GM19468 (cell line): ENCODE data around the gene FGF14.

Experiments
- ATAC-seq: cut with Tn5 transposase; IDR thresholded peaks from one replicate; pipeline ENCODE4 v1.9.1; 2021; ENCODE audit warnings: mild to moderate bottlenecking, moderate library complexity, moderate number of reproducible peaks; ENCODE audit not compliant: unreplicated experiment; ENCODE audit errors: extremely low read depth

FGF14 gene

GRCh38 chr13:101959016-101959415 lies 442.8 kb downstream of the FGF14 start:
- ATAC-seq, result no peak

- ATAC-seq, result no peak
These were observed 446.1 kb downstream of the FGF14 start for GRCh38 chr13:101955764-101956163.

GRCh38 chr13:101951114-101951513 lies 450.7 kb downstream of the FGF14 start:
- ATAC-seq, result no peak

- ATAC-seq, result no peak
These were observed 452.2 kb downstream of the FGF14 start for GRCh38 chr13:101949681-101950080.

- no peak for ATAC-seq
These were observed 455.4 kb downstream of the FGF14 start for GRCh38 chr13:101946401-101946800.

DNA sequence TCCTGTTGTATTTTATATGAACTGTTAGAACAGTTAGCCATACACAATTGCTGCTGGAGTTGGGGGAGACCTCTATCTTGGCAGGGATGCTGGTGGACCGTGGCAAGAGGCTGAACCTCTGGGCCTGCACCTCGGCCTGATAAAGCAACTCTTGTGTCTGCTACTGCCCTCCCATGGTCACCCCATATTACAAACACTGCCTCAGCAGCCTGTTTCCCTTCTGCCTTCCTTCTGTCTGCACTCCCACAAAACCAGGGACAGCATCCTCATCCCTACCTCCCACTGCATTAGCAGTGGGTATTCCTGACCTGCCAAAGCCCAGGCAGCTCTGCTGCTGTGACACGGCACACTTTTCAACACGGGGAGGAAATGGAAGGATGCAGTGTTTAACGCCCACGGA lies 456.4 kb downstream of the FGF14 start:
- ATAC-seq, result no peak

DNA sequence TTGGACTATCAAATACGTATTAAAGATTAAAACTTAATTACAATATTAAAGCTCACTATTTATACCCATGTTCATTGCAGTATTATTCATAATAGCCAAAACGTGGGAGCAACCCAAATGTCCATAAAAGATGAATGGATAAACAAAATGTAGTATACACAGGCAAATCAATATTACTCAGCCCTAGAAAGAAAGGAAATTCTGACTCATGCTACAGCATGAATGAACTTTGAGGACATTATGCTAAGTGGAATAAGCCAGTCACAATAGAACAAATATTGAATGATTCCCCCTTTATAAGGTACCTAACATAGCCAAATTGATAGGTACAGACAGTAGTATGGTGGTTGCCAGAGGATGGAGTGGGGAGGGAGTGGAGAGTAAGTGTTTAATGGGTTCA lies 457.3 kb downstream of the FGF14 start:
- no peak for ATAC-seq

DNA sequence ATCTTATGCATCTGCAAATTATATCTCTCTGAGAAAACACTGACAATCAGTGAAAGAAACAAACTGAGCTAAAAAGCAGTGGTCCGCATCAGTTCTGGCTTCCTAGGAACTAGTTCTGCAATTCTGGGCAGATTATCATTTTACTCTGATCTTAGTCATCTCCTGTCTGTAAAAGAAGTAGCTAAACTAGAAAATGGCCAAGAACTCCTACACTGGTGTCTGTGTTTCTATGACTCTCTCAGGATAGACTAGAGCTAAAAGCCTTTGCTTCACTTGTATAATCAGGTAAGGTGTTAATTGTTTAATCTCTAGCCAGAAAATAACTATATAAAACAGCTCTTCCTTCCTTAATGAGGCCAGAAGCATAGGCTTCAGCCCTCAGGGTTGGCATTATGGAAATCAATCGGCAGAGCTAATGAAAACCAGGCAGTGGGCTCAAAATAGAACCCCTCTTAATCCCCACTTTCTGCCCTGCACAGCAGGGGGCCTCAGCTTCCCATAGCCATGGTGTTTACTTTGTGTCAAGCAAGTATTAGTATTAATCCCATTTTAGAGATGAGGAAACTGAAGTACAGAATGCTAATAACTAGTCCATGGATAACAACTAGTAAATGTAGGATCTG lies 459.2 kb downstream of the FGF14 start:
- ATAC-seq, result no peak

- no peak for ATAC-seq
These were observed 459.8 kb downstream of the FGF14 start for GRCh38 chr13:101942038-101942437.

- no peak for ATAC-seq
These were observed 460.6 kb downstream of the FGF14 start for GRCh38 chr13:101941095-101941783.

DNA sequence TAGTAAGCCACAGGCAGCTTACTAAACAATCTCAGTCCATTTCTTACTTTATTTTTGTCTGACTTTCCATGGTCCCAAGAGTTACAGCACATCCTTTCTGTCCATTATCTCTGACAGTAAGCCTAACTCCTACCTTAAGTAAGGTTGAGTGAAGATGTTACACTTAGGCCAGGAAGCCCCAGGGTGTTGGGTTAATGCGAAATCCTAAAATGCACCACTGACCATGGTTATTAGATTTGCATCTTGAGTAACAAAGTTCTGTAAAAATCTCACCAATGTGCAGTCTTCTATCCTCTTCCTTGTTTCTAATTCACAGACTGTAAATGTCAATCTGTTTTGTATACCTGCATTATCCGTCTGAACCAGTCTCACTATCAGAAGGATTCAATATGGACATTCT lies 462.5 kb downstream of the FGF14 start:
- no peak for ATAC-seq

DNA sequence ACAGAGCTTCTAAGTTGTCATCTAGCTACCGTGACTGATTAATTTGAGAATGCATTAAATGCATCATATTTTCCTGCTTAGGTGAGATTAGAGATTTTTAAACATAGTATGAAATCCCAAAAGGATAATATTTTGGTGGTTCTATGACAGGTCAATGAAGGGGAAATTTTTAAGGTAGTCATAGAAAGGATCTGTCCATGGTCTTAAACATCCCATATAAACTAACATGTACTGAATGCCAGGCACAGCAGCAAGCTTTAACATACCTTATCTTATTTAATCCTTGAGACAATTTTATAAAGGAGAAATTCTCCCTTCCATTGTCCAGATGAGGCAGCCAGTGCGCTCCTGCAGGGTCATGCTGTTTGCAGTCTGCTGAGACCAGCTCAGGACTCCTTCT lies 466.0 kb downstream of the FGF14 start:
- ATAC-seq, result no peak

DNA sequence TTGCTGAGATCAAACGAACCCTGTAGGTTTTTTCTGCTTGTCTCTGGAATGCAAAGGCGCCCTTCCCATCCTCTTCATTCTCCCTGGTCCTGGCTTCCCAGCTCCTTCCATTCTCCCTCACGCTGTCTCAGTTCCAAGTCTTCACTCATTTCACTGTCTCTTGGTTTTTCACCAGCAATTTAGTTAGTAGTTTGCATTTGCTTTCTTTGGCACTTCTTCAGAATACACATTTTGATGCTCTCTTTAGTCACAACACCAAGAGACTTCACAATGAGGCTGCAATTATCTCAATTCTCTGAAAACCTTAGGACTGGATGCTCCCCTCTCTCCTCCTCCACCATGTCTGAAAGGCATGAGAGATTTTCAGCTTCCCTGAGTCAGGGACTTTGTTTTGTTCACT lies 470.7 kb downstream of the FGF14 start:
- no peak for ATAC-seq

- no peak for ATAC-seq
These were observed 471.5 kb downstream of the FGF14 start for GRCh38 chr13:101930331-101930730.

DNA sequence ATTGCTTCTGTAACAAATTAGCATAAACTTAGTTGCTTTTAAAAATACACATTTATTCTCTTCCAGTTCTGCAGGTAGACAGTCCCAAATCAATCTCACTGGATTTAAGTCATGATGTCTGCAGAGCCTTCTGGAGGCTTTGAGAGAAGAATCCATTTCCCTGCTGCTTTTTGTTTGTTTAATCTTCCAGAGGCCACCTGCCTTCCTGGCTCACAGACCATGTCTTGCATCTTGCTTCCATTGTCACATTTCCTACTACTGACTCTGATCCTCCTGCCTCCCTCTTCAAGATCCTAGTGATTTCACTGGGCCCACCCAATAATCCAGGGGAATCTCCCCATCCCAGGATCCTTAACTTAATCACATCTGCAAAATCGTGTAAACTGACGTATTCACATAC lies 476.1 kb downstream of the FGF14 start:
- no peak for ATAC-seq

GRCh38 chr13:101919541-101920181 lies 482.2 kb downstream of the FGF14 start:
- no peak for ATAC-seq

GRCh38 chr13:101917833-101918661 lies 483.8 kb downstream of the FGF14 start:
- ATAC-seq, result no peak

- no peak for ATAC-seq
These were observed 484.4 kb downstream of the FGF14 start for GRCh38 chr13:101917475-101917810.

GRCh38 chr13:101916775-101917474 lies 484.9 kb downstream of the FGF14 start:
- no peak for ATAC-seq

GRCh38 chr13:101916108-101916774 lies 485.6 kb downstream of the FGF14 start:
- no peak for ATAC-seq
